Measurements from ENCODE around the gene ZMYND12.

DNA sequence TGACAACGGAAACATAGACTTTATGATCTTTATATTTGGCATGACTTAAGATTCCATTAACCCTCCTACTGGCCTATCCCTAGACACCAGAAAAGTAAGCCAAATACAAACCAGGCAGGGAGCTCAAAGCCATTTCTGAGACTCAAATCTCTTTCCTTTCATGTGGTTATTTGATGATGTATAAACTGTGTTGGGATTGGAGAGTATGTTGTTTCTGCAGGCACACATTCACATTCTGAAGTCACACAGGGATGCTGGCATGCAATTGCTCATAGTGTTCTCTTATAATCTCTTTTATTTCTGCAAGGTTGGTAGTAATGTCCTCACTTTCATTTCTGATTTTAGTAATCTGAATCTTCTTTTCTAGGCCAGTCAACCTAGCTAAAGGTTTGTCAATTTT is 5.8 kb downstream of the ZMYND12 start:
- TF ChIP-seq, protein P1, sequence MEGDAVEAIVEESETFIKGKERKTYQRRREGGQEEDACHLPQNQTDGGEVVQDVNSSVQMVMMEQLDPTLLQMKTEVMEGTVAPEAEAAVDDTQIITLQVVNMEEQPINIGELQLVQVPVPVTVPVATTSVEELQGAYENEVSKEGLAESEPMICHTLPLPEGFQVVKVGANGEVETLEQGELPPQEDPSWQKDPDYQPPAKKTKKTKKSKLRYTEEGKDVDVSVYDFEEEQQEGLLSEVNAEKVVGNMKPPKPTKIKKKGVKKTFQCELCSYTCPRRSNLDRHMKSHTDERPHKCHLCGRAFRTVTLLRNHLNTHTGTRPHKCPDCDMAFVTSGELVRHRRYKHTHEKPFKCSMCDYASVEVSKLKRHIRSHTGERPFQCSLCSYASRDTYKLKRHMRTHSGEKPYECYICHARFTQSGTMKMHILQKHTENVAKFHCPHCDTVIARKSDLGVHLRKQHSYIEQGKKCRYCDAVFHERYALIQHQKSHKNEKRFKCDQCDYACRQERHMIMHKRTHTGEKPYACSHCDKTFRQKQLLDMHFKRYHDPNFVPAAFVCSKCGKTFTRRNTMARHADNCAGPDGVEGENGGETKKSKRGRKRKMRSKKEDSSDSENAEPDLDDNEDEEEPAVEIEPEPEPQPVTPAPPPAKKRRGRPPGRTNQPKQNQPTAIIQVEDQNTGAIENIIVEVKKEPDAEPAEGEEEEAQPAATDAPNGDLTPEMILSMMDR (IDR thresholded peaks at IDR 0.05): no peak
- no peak for TF ChIP-seq POLR2A (IDR thresholded peaks at IDR 0.05)

Measured in esophagus squamous epithelium (tissue), 4 donors.